ENCODE data around the gene SRSF3.
"Not testable (repeated sequence)": the region's sequence is repeated elsewhere in the genome, so short reads cannot be mapped to it uniquely, and the experiment has no call there.

The SRSF3 gene

GRCh38 chr6:36598326-36598725 lies 4.2 kb downstream of the SRSF3 start:
- no peaks in the 10 kb centered on the region for H3K9me3 ChIP-seq (ENCODE audit: low read depth, low read length)
- peak overlapping the region; percentile 12 for H3K9ac ChIP-seq (ENCODE audit: insufficient read length)
- H3K36me3 ChIP-seq (ENCODE audit: insufficient read depth, low read length), result peaks cover 86% of the 10 kb centered on the region
- peak overlapping the region; percentile 45 for H3K27ac ChIP-seq
- DNase-seq (ENCODE audit: low read depth, low spot score), result no peak
- H3K4me3 ChIP-seq, result peak overlapping the region; percentile 67
- TF ChIP-seq EZH2 (IDR thresholded peaks at IDR 0.05) (no peak), FOXP2 (optimal IDR thresholded peaks at IDR 0.05; ENCODE audit: control extremely low read depth, extremely low read length, insufficient read depth) (no peak)

GRCh38 chr6:36598739-36599318 lies 4.7 kb downstream of the SRSF3 start:
- peak overlapping the region; percentile 67 for H3K4me3 ChIP-seq
- no peak for DNase-seq (ENCODE audit: low read depth, low spot score)
- TF ChIP-seq POLR2AphosphoS5 (IDR thresholded peaks at IDR 0.05; ENCODE audit: borderline replicate concordance, low read depth, low read length) (no peak), EZH2 (IDR thresholded peaks at IDR 0.05) (no peak), FOXP2 (optimal IDR thresholded peaks at IDR 0.05; ENCODE audit: control extremely low read depth, extremely low read length, insufficient read depth) (no peak)
- no peak overlapping the region for H3K9ac ChIP-seq (ENCODE audit: insufficient read length)
- peaks cover 91% of the 10 kb centered on the region for H3K36me3 ChIP-seq (ENCODE audit: insufficient read depth, low read length)
- no peak overlapping the region; the same call in 1 of the 2 replicates for H3K27ac ChIP-seq
- no peaks in the 10 kb centered on the region for H3K9me3 ChIP-seq (ENCODE audit: low read depth, low read length)

GRCh38 chr6:36599791-36600209 lies 5.6 kb downstream of the SRSF3 start:
- H3K36me3 ChIP-seq (ENCODE audit: insufficient read depth, low read length), result peaks cover 100% of the 10 kb centered on the region
- no peak overlapping the region for H3K9ac ChIP-seq (ENCODE audit: insufficient read length)
- peak overlapping the region; percentile 21 for H3K4me3 ChIP-seq
- peak; percentile 14; the same call in 1 of the 2 replicates for TF ChIP-seq POLR2AphosphoS5 (IDR thresholded peaks at IDR 0.05; ENCODE audit: borderline replicate concordance, low read depth, low read length)
- TF ChIP-seq FOXP2 (optimal IDR thresholded peaks at IDR 0.05; ENCODE audit: control extremely low read depth, extremely low read length, insufficient read depth), result no peak
- no peaks in the 10 kb centered on the region for H3K9me3 ChIP-seq (ENCODE audit: low read depth, low read length)
- no peak for DNase-seq (ENCODE audit: low read depth, low spot score)
- H3K27ac ChIP-seq, result no peak overlapping the region

- no peak overlapping the region; the same call in 1 of the 2 replicates for H3K4me3 ChIP-seq
- DNase-seq (ENCODE audit: low read depth, low spot score), result no peak
- H3K36me3 ChIP-seq (ENCODE audit: insufficient read depth, low read length), result peaks cover 100% of the 10 kb centered on the region
- TF ChIP-seq POLR2AphosphoS5 (IDR thresholded peaks at IDR 0.05; ENCODE audit: borderline replicate concordance, low read depth, low read length), result peak; percentile 34; the same call in 1 of the 2 replicates
- TF ChIP-seq FOXP2 (optimal IDR thresholded peaks at IDR 0.05; ENCODE audit: control extremely low read depth, extremely low read length, insufficient read depth), result no peak
- TF ChIP-seq EZH2 (IDR thresholded peaks at IDR 0.05), result no peak
- H3K9ac ChIP-seq (ENCODE audit: insufficient read length), result no peak overlapping the region
- no peaks in the 10 kb centered on the region for H3K9me3 ChIP-seq (ENCODE audit: low read depth, low read length)
- peak overlapping the region; percentile 49; the same call in 1 of the 2 replicates for H3K27ac ChIP-seq
Measured at GRCh38 chr6:36600564-36601146, 6.5 kb downstream of the SRSF3 start.

GRCh38 chr6:36601818-36602217 lies 7.7 kb downstream of the SRSF3 start:
- 0 out of 2 replicates have a peak overlapping the region, but pooled peaks have one; percentile 49 for H3K27ac ChIP-seq
- H3K4me3 ChIP-seq; DNase-seq (ENCODE audit: low read depth, low spot score); H3K9me3 ChIP-seq (ENCODE audit: low read depth, low read length); H3K9ac ChIP-seq (ENCODE audit: insufficient read length): not testable (repeated sequence)
- H3K36me3 ChIP-seq (ENCODE audit: insufficient read depth, low read length), result peaks cover 99% of the 10 kb centered on the region

- Histone ChIP-seq H3K9me3 (ENCODE audit: low read depth, low read length) (no peaks in the 10 kb centered on the region), H3K36me3 (ENCODE audit: insufficient read depth, low read length) (peaks cover 99% of the 10 kb centered on the region), H3K27ac (peak overlapping the region; percentile 43; the same call in 1 of the 2 replicates), H3K4me3 (no peak overlapping the region), H3K9ac (ENCODE audit: insufficient read length) (no peak overlapping the region)
- DNase-seq (ENCODE audit: low read depth, low spot score), result no peak
- TF ChIP-seq POLR2AphosphoS5 (IDR thresholded peaks at IDR 0.05; ENCODE audit: borderline replicate concordance, low read depth, low read length) (0 out of 2 replicates have a peak, but pooled peaks have one; percentile 8), EZH2 (IDR thresholded peaks at IDR 0.05) (no peak), FOXP2 (optimal IDR thresholded peaks at IDR 0.05; ENCODE audit: control extremely low read depth, extremely low read length, insufficient read depth) (no peak)
Measured at GRCh38 chr6:36603222-36604089, 9.3 kb downstream of the SRSF3 start.

GRCh38 chr6:36604090-36605060 lies 10.2 kb downstream of the SRSF3 start:
- TF ChIP-seq EZH2 (IDR thresholded peaks at IDR 0.05), result no peak
- no peak for TF ChIP-seq FOXP2 (optimal IDR thresholded peaks at IDR 0.05; ENCODE audit: control extremely low read depth, extremely low read length, insufficient read depth)
- TF ChIP-seq POLR2AphosphoS5 (IDR thresholded peaks at IDR 0.05; ENCODE audit: borderline replicate concordance, low read depth, low read length), result peak; percentile 47

More at GRCh38 chr6:36604090-36605060, 10.2 kb downstream of the SRSF3 start:
- Histone ChIP-seq H3K4me3 (no peak overlapping the region), H3K27ac (peak overlapping the region; percentile 40), H3K9me3 (ENCODE audit: low read depth, low read length) (no peaks in the 10 kb centered on the region), H3K36me3 (ENCODE audit: insufficient read depth, low read length) (peaks cover 99% of the 10 kb centered on the region), H3K9ac (ENCODE audit: insufficient read length) (no peak overlapping the region)
- no peak for DNase-seq (ENCODE audit: low read depth, low spot score)
